Measurements from ENCODE around the gene FAM78A.
A peak's percentile ranks its signal among the peaks of the same experiment; 100 is the strongest.

Gene FAM78A

GRCh38 chr9:131276094-131276888, at the start of gene FAM78A:
FAM78A (minus strand) TSS chr9:131276510; CDS start chr9:131276179, 331 bp downstream.
- DNase-seq = peak; percentile 71 to 76

GRCh38 chr9:131324736-131325679, 48.7 kb upstream of the FAM78A start:
- DNase-seq = no peak

DNA sequence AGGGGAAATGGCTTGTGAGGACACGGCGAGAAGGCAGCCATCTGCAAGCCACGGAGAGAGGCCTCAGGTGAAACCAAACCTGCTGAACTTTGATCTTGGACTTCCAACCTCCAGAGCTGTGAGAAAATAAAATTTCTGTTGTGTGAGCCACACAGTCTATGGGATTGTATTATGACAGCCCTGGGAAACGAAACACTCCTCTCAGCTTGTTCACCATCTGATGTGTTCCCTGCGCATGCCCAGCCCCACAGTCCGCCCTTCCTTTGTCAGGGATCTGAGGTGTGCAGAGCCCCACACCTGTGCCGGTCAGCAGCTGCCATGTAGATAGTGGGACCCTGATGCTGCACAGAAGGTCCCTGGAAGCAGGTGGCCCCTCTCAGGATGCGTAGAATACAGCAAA, 47.3 kb upstream of the FAM78A start:
- no peak for DNase-seq

DNA sequence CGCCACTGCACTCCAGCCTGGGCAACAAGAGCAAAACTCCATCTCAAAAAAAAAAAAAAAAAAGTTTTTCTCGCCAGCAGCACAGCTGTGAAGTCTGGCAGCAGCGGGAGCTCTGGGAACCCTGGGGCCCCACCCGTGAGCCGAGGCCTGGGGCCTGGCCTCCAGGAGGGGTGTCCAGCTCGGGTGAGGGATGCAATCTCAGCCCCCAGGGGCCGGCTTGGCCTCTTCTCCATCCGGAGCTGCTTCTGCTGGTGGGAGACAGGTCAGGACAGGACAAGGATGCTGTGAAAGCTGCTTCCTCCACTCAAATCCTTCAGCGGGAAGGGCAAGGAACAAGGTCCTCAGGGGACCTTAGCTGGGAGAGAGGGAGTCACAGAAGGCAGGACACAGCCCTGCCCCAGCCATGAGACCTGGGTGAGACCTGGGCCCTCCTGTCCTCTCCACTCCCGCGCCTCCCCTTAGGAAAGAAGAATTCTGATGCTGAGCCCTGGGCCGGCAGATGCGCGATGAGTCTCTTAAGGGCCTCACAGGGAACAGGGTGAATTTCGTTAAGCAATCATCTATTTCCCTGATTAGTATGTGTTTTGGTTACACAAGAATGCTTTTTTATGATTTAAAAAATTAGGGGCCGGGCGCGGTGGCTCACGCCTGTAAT, 43.8 kb upstream of the FAM78A start:
- no peak for DNase-seq

DNA sequence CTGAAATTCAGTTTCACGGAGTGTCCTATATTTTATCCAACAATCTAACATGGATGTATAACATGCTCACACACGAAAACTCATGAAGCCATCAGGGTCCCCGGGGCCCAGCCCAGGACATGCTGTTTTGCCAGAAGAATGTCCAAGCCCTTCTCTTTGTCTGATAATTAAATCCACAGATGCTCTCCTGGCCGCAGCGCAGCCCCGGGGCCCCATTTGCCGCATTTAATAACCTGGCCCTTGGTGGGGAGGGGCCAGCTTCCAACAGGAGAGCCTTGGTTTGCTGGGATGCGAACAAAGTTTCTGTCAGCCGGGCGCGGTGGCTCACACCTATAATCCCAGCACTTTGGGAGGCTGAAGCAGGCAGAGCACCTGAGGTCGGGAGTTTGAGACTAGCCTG, 43.2 kb upstream of the FAM78A start:
- DNase-seq = no peak

- no peak for DNase-seq
Observed at GRCh38 chr9:131318231-131319085, 42.1 kb upstream of the FAM78A start.

- DNase-seq = no peak
Observed at GRCh38 chr9:131312822-131313770, 36.8 kb upstream of the FAM78A start.

- no peak for DNase-seq
Observed at GRCh38 chr9:131312246-131312645, 35.9 kb upstream of the FAM78A start.

DNA sequence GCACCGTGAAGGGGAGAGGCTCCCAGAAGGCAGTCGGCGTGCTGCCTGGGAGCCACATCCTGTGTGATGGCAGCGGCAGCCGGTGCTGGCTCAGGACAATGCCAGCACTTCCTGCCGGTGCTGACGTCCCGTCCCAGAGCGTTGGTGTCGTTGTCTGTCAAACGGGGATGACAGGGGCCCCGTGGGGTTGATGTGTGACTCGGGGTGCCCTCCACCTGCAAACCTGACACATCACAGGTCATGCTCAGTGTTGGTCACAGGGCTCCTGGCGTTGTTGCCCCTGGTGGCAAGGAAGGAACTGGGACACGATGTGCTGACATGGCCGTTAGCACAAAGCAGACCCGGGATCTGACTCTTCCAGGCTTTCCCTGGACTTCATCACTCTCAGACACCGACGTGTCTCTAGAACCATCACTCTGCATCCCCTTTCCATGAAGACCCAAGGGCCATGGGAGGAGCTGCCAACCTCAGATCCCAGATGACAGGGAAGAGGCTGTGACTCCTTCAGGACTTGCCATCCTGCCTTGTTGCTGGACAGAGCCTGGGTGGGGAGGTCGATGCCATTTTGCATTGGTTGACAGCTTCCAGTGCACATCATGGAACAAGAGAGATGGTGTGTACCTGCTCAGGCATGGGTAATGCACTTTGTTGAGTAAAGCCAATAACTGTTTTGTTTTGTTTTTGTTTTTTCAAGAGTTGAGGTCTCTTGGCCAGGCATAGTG, 34.7 kb upstream of the FAM78A start:
- DNase-seq = peak; percentile 72 to 77

- DNase-seq = no peak
Observed at GRCh38 chr9:131309530-131310276, 33.4 kb upstream of the FAM78A start.

- DNase-seq = no peak
Observed at GRCh38 chr9:131308906-131309529, 32.7 kb upstream of the FAM78A start.

DNA sequence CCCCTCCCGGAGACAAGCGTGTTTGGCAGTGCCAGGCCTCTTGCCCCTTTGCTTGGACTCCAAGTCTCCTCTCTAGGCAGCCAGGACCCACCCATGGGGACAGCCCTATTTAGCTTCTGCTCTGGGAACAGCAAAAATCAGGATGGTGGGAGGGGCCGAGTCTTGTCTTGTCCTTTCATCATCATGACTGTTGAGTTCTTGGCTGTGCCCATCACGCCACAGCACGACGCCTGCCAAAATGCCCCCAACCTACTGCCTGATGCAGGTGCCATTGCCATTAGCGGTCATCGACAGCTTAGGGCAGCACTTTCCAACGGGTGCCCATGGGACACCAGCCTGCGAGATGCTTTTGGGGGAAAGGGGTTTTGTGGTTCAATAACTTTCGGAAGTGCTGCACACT, 32.1 kb upstream of the FAM78A start:
- DNase-seq = no peak

DNA sequence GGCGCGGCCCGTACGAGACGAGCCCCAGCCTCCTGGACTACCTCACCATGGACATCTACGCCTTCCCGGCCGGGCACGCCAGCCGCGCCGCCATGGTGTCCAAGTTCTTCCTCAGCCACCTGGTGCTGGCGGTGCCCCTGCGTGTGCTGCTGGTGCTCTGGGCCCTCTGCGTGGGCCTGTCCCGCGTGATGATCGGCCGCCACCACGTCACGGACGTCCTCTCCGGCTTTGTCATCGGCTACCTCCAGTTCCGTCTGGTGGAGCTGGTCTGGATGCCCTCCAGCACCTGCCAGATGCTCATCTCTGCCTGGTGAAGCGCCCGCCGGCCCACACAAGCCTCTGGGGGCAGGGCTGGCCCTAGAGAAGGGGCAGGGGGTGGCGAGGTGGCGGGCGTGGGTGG, 31.7 kb upstream of the FAM78A start:
- no peak for DNase-seq

DNA sequence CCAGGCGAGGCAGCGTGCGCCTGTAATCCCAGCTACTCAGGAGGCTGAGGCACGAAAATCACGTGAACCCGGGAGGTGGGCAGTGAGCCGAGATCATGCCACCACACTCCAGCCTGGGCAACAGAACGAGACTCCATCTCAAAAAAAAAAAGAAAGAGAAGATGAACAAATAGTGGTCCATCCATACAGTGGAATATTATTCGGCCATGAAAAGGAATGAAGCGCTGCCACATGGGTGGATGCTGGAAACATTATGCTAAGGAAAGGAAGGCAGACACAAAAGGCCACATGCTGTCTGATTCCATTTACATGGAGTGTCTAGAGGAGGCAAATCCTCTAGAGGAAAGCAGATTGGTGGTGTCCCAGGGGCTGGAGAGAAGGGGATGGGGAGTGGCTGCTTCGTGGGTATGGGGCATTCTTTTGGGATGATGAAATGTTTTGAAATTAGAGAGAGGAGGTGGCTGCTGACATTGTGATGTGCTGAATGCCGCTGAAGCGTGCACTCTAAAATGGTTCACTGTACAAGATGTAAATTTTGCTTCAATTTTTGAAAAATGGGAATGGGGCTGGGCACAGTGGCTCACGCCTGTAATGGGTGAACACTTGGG, 30.2 kb upstream of the FAM78A start:
- no peak for DNase-seq

GRCh38 chr9:131304676-131305355, 28.5 kb upstream of the FAM78A start:
- no peak for DNase-seq

DNA sequence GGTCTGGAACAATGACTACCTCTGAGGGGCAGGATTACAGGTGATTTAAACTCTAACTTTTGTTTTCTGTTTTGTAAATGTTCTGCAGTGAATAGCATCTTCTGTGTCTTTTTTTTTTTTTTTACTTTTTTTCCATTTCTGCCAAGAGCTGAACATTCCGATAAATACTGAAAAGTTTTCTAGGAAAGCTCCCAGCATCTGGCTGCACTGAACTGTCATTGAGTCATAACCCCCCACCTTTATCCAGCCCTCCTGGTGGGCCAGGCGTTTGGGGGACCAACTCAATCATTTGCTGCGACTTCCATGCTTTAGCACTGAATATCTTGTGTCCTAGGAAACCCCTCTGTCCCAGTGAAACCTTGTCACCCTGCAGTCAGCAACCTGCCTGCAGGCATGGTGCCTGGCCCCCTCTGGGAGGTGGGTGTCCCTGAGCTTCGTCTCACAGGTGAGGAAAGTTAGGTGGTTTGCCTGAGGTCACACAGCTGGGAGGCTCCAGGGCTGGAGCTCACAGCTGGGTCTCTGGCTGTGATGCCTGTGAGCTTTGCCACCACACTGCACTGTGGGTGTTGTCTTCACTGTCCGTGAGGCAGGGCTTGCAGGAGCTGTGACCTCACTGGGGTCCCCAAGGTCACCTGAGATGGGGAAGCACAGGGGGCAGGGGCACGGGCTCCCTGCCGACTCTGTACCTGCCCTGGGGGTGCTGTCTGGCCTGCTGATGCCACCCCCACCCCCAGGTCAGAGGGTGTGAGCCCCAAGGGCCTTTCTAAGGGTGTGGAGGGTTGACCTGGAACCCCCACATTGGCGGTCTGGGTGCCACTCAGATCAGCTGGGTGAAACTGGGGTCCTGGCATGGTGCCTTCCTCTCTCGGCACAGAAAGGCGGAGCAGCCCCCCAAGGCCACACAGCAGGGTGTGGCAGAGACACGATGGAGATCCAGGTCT, 27.3 kb upstream of the FAM78A start:
- DNase-seq = no peak

Data from activated T-cell treated with anti-CD3 and anti-CD28 coated beads, Interleukin-2, amount 50 U/mL, for 48 hours (primary cell).